GM12875 (cell line): ENCODE results near the gene ADNP.
"Not testable (repeated sequence)": the region's sequence is repeated elsewhere in the genome, so short reads cannot be mapped to it uniquely, and the experiment has no call there.

Experiments used
- H3K4me3 ChIP-seq: one replicate; pipeline ENCODE4 v1.5.1; 2011; ENCODE audit warnings: low read depth, low read length, control low read depth
- CTCF ChIP-seq: IDR thresholded peaks from 2 replicates; pipeline ENCODE4 v1.5.1; 2011; ENCODE audit warnings: low read depth, mild to moderate bottlenecking, control low read depth, inconsistent platforms, low read length, moderate library complexity, borderline replicate concordance; ENCODE audit not compliant: insufficient read depth

ADNP gene

GRCh38 chr20:50886184-50886790 lies 45.0 kb downstream of the ADNP start:
- TF ChIP-seq CTCF = no peak
- H3K4me3 ChIP-seq = no peak overlapping the region

GRCh38 chr20:50885781-50886180 lies 45.5 kb downstream of the ADNP start:
- TF ChIP-seq CTCF = no peak
- H3K4me3 ChIP-seq = no peak overlapping the region

GRCh38 chr20:50885068-50885467 lies 46.2 kb downstream of the ADNP start:
- no peak for TF ChIP-seq CTCF
- H3K4me3 ChIP-seq = no peak overlapping the region

GRCh38 chr20:50883856-50884255 lies 47.4 kb downstream of the ADNP start:
- H3K4me3 ChIP-seq = no peak overlapping the region
- TF ChIP-seq CTCF = no peak

GRCh38 chr20:50881759-50882424 lies 49.3 kb downstream of the ADNP start:
- not testable (repeated sequence) for H3K4me3 ChIP-seq

- H3K4me3 ChIP-seq = no peak overlapping the region
- TF ChIP-seq CTCF = no peak
Observed at GRCh38 chr20:50879649-50880550, 51.3 kb downstream of the ADNP start.

GRCh38 chr20:50877232-50877743 lies 53.9 kb downstream of the ADNP start:
- TF ChIP-seq CTCF = no peak

More at GRCh38 chr20:50877232-50877743, 53.9 kb downstream of the ADNP start:
- H3K4me3 ChIP-seq = no peak overlapping the region
